ENCODE data around the gene CAMK1D.

The CAMK1D gene

GRCh38 chr10:12748186-12748585 lies 398.8 kb downstream of the CAMK1D start:
- no peak overlapping the region for H2AFZ ChIP-seq (ENCODE audit: low read length)
- H3K4me1 ChIP-seq (ENCODE audit: low read length), result no peaks in the 10 kb centered on the region
- H3K9me2 ChIP-seq (replicated peaks; ENCODE audit: insufficient read depth, low read length), result no peaks in the 10 kb centered on the region
- no peak for DNase-seq
- H3K79me2 ChIP-seq (ENCODE audit: low read length), result no peaks in the 10 kb centered on the region
- H4K20me1 ChIP-seq (ENCODE audit: insufficient read depth, low read length), result no peaks in the 10 kb centered on the region
- no peak overlapping the region for H3K27ac ChIP-seq (ENCODE audit: low read length)
- H3F3A ChIP-seq (ENCODE audit: insufficient read depth, low read length), result no peaks in the 10 kb centered on the region
- no peaks in the 10 kb centered on the region for H3K36me3 ChIP-seq (replicated peaks; ENCODE audit: insufficient read depth, low read length)
- TF ChIP-seq CTCF (IDR thresholded peaks at IDR 0.05; ENCODE audit: low read length), result no peak
- TF ChIP-seq EZH2 (optimal IDR thresholded peaks at IDR 0.05; ENCODE audit: low read depth, low read length), result no peak
- no peak for TF ChIP-seq EZH2phosphoT487 (IDR thresholded peaks at IDR 0.05; ENCODE audit: low read length)
- H3K4me2 ChIP-seq (ENCODE audit: low read depth, low read length), result no peak overlapping the region
- no peaks in the 10 kb centered on the region for H3K9me3 ChIP-seq (replicated peaks; ENCODE audit: insufficient read depth, low read length)
- H3K4me3 ChIP-seq (ENCODE audit: low read length), result no peak overlapping the region
- H3K27me3 ChIP-seq (replicated peaks; ENCODE audit: insufficient read depth, low read length), result no peaks in the 10 kb centered on the region
- no peak overlapping the region for H3K9ac ChIP-seq (ENCODE audit: low read length)

DNA sequence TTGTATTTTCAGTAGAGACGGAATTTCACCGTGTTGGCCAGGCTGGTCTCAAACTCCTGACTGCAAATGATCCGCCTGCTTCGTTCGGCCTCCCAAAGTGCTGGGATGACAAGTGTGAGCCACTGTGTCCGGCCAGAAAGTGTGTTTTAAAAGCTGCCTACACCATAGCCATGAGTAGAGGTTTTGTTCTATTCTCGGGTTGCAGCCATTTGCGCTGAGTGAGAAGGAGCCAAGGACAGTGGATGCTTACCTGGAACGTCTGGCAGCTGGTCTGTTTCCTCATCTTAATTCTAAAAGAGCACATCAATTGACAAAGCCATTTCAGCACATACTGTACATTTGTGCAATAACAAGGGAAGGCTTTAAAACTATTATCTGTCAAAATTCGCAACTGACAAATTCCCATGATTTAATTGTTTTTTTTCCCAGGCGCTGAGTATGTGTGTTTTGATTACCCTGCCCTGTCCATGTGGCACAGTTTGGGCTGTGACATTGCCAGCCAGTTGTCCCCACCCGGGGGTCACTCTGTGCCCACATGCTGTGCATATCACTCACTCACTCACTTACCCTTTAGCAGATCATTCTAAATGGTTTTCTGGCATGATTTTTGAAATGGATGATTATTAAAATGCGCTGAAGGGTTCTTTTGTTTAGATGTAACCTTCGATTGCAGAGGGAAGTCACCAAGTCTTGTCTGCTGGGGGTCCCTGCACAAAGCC lies 400.6 kb downstream of the CAMK1D start:
- Histone ChIP-seq H3K9me2 (replicated peaks; ENCODE audit: insufficient read depth, low read length) (no peaks in the 10 kb centered on the region), H3K79me2 (ENCODE audit: low read length) (no peaks in the 10 kb centered on the region), H3K9ac (ENCODE audit: low read length) (no peak overlapping the region), H3F3A (ENCODE audit: insufficient read depth, low read length) (no peaks in the 10 kb centered on the region), H2AFZ (ENCODE audit: low read length) (no peak overlapping the region), H3K4me1 (ENCODE audit: low read length) (no peaks in the 10 kb centered on the region), H4K20me1 (ENCODE audit: insufficient read depth, low read length) (no peaks in the 10 kb centered on the region), H3K4me3 (ENCODE audit: low read length) (no peak overlapping the region), H3K27me3 (replicated peaks; ENCODE audit: insufficient read depth, low read length) (no peaks in the 10 kb centered on the region), H3K9me3 (replicated peaks; ENCODE audit: insufficient read depth, low read length) (no peaks in the 10 kb centered on the region), H3K27ac (ENCODE audit: low read length) (no peak overlapping the region), H3K4me2 (ENCODE audit: low read depth, low read length) (no peak overlapping the region), H3K36me3 (replicated peaks; ENCODE audit: insufficient read depth, low read length) (no peaks in the 10 kb centered on the region)
- no peak for DNase-seq
- TF ChIP-seq EZH2phosphoT487 (IDR thresholded peaks at IDR 0.05; ENCODE audit: low read length) (no peak), CTCF (IDR thresholded peaks at IDR 0.05; ENCODE audit: low read length) (no peak), EZH2 (optimal IDR thresholded peaks at IDR 0.05; ENCODE audit: low read depth, low read length) (no peak)

GRCh38 chr10:12750526-12751201 lies 401.3 kb downstream of the CAMK1D start:
- Histone ChIP-seq H3F3A (ENCODE audit: insufficient read depth, low read length) (no peaks in the 10 kb centered on the region), H3K9me2 (replicated peaks; ENCODE audit: insufficient read depth, low read length) (no peaks in the 10 kb centered on the region), H3K9me3 (replicated peaks; ENCODE audit: insufficient read depth, low read length) (no peaks in the 10 kb centered on the region), H4K20me1 (ENCODE audit: insufficient read depth, low read length) (no peaks in the 10 kb centered on the region), H3K4me3 (ENCODE audit: low read length) (no peak overlapping the region), H2AFZ (ENCODE audit: low read length) (no peak overlapping the region), H3K36me3 (replicated peaks; ENCODE audit: insufficient read depth, low read length) (no peaks in the 10 kb centered on the region), H3K79me2 (ENCODE audit: low read length) (no peaks in the 10 kb centered on the region), H3K27me3 (replicated peaks; ENCODE audit: insufficient read depth, low read length) (no peaks in the 10 kb centered on the region), H3K4me1 (ENCODE audit: low read length) (no peaks in the 10 kb centered on the region), H3K27ac (ENCODE audit: low read length) (no peak overlapping the region), H3K4me2 (ENCODE audit: low read depth, low read length) (no peak overlapping the region), H3K9ac (ENCODE audit: low read length) (no peak overlapping the region)
- TF ChIP-seq EZH2phosphoT487 (IDR thresholded peaks at IDR 0.05; ENCODE audit: low read length), result no peak
- TF ChIP-seq EZH2 (optimal IDR thresholded peaks at IDR 0.05; ENCODE audit: low read depth, low read length), result no peak
- no peak for TF ChIP-seq CTCF (IDR thresholded peaks at IDR 0.05; ENCODE audit: low read length)
- DNase-seq, result no peak
